Measurements from ENCODE around the gene ABTB1.

DNA sequence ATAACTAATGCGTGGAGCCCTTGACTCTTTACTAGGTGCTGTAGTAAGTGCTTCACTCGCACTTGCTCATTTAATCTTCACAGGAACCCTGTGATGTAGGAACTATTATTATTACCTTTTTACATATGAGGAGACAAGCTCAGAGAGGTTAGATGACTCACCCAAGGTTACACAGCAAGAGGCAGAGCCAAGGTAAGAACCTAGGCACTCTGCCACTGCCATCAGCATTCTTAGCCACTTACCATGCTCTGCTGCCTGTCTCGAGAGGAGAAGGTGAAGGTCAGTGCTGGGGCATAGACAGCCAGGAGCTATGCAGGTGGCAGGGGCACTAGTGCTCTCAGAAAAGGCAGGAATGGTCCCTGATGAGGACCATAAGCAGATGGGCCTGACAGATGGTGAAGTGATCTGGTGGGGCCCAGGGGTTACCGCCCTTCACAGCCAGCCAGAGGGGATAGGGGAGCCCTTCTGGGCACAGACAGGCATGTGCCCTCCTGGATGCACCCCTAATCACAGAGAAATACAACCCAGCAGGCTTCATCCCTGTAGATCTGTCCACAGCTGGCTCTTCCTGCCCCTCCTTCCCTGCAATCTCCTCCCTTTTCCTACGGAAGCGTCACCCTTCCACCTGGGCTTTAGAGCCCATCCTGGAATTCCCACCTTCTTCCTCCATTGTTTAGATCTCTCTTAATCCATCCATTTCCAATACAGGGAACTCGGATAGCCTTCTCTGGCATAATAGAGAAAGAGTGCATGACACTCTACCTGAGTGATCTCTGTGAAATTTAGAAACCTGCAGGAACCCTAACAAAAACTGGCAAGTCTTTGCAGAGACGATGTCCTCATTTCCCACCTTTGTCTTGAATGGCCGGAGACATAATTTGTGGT lies 26.9 kb downstream of the ABTB1 start:
- TF ChIP-seq TAF1 (IDR thresholded peaks at IDR 0.05; ENCODE audit: low read depth) (no peak), EGR1 (IDR thresholded peaks at IDR 0.05) (no peak), EP300 (IDR thresholded peaks at IDR 0.05; ENCODE audit: borderline replicate concordance) (no peak), YY1 (IDR thresholded peaks at IDR 0.05; ENCODE audit: low read depth) (no peak), CREB1 (IDR thresholded peaks at IDR 0.05; ENCODE audit: low read depth) (no peak), CEBPB (IDR thresholded peaks at IDR 0.05) (no peak), TCF12 (IDR thresholded peaks at IDR 0.05; ENCODE audit: low read depth) (no peak), RAD21 (IDR thresholded peaks at IDR 0.05; ENCODE audit: low read depth) (no peak), ZBTB7A (IDR thresholded peaks at IDR 0.05; ENCODE audit: low read depth) (no peak)
- TF ChIP-seq, protein P1, sequence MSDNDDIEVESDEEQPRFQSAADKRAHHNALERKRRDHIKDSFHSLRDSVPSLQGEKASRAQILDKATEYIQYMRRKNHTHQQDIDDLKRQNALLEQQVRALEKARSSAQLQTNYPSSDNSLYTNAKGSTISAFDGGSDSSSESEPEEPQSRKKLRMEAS (IDR thresholded peaks at IDR 0.05): no peak
- TF ChIP-seq, protein P2, sequence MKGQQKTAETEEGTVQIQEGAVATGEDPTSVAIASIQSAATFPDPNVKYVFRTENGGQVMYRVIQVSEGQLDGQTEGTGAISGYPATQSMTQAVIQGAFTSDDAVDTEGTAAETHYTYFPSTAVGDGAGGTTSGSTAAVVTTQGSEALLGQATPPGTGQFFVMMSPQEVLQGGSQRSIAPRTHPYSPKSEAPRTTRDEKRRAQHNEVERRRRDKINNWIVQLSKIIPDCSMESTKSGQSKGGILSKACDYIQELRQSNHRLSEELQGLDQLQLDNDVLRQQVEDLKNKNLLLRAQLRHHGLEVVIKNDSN (IDR thresholded peaks at IDR 0.05): no peak
- TF ChIP-seq, protein P3, sequence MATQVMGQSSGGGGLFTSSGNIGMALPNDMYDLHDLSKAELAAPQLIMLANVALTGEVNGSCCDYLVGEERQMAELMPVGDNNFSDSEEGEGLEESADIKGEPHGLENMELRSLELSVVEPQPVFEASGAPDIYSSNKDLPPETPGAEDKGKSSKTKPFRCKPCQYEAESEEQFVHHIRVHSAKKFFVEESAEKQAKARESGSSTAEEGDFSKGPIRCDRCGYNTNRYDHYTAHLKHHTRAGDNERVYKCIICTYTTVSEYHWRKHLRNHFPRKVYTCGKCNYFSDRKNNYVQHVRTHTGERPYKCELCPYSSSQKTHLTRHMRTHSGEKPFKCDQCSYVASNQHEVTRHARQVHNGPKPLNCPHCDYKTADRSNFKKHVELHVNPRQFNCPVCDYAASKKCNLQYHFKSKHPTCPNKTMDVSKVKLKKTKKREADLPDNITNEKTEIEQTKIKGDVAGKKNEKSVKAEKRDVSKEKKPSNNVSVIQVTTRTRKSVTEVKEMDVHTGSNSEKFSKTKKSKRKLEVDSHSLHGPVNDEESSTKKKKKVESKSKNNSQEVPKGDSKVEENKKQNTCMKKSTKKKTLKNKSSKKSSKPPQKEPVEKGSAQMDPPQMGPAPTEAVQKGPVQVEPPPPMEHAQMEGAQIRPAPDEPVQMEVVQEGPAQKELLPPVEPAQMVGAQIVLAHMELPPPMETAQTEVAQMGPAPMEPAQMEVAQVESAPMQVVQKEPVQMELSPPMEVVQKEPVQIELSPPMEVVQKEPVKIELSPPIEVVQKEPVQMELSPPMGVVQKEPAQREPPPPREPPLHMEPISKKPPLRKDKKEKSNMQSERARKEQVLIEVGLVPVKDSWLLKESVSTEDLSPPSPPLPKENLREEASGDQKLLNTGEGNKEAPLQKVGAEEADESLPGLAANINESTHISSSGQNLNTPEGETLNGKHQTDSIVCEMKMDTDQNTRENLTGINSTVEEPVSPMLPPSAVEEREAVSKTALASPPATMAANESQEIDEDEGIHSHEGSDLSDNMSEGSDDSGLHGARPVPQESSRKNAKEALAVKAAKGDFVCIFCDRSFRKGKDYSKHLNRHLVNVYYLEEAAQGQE (IDR thresholded peaks at IDR 0.05; ENCODE audit: low read depth): no peak
